GM10266 (cell line): ENCODE results near the gene PRDM16.

Experiments
- DNase-seq: peaks from one replicate; pipeline ENCODE4 v3.0.0; 2012; ENCODE audit errors: extremely low spot score
- CTCF ChIP-seq: IDR thresholded peaks from 2 replicates; pipeline ENCODE4 v1.5.1; 2012; ENCODE audit warnings: mild to moderate bottlenecking, low read depth; ENCODE audit not compliant: control insufficient read depth, insufficient read depth; ENCODE audit errors: missing control alignments

PRDM16 gene

GRCh38 chr1:3312898-3313575, 244.0 kb downstream of the PRDM16 start:
- no peak for TF ChIP-seq CTCF
- DNase-seq = no peak

DNA sequence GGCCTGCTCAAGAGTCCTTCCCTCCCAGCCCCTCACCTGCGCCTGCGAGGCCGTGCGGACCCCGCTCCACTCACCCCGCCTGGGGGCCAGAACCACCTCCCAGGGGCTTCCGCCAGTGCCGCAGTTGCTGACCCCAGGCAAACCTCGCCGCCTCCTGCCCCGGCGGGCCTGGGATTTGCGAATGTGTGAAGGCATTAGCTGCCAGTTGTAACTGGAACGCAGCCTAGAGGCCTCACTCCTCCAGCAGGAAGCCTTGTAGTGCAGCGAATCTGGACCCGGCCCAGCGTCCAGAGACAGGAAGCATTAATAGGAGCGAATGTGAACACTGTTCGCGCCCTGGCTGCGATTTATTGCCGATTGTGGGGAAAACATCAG, 244.6 kb downstream of the PRDM16 start:
- no peak for TF ChIP-seq CTCF
- no peak for DNase-seq

GRCh38 chr1:3314491-3315381, 245.7 kb downstream of the PRDM16 start:
- no peak for TF ChIP-seq CTCF
- no peak for DNase-seq

- TF ChIP-seq CTCF = no peak
- DNase-seq = no peak
Observed at GRCh38 chr1:3315399-3316339, 246.7 kb downstream of the PRDM16 start.

DNA sequence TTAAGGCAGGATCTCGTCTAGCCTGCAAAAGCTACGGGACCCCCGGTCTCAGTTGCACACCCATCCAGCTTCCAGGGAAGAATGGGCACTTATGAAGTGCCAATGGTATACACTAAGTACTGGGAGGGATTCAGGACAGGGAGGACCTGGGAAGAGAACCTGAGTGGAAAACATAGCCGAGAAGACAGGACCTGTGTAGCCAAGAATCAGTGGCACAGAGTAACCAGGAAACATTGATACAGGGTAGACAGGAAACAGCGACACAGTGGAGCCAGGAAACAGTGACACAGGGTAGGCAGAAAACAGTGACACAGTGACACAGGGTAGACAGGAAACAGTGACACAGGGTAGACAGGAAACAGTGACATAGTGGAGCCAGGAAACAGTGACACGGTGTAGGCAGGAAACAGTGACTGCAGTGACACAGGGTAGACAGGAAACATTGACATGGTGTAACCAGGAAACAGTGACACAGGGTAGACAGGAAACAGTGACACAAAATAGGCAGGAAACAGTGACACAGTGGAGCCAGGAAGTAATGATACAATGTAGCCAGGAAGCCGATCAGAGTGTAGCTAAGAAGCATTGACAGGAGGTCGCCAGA, 247.4 kb downstream of the PRDM16 start:
- TF ChIP-seq CTCF = no peak
- no peak for DNase-seq

GRCh38 chr1:3317456-3317855, 248.5 kb downstream of the PRDM16 start:
- TF ChIP-seq CTCF = no peak
- no peak for DNase-seq
